Activated naive CD4-positive, alpha-beta T cell treated with anti-CD3 and anti-CD28 coated beads, Interleukin-2, amount 50 U/mL, for 24 hours (primary cell): ENCODE data around the gene PSMD10.

Experiments
- H3K27ac Mint-ChIP-seq: one replicate; pipeline ENCODE4 v1.8.0; 2021; ENCODE audit warnings: mild to moderate bottlenecking, mixed read lengths
- H3K27me3 Mint-ChIP-seq: one replicate; pipeline ENCODE4 v1.8.0; 2021; ENCODE audit warnings: mixed read lengths
- H3K36me3 Mint-ChIP-seq: one replicate; pipeline ENCODE4 v1.8.0; 2021; ENCODE audit warnings: mixed read lengths
- H3K4me1 Mint-ChIP-seq: one replicate; pipeline ENCODE4 v1.8.0; 2021; ENCODE audit warnings: mixed read lengths
- H3K4me3 Mint-ChIP-seq: one replicate; pipeline ENCODE4 v1.8.0; 2021; ENCODE audit warnings: mild to moderate bottlenecking, mixed read lengths
- H3K9me3 Mint-ChIP-seq: one replicate; pipeline ENCODE4 v1.8.0; 2021; ENCODE audit warnings: mixed read lengths

PSMD10 gene

GRCh38 chrX:108091878-108092291 is 543 bp upstream of the PSMD10 start:
- H3K4me1 Mint-ChIP-seq = peaks cover 21% of the 10 kb centered on the region
- no peak overlapping the region for H3K4me3 Mint-ChIP-seq
- no peaks in the 10 kb centered on the region for H3K9me3 Mint-ChIP-seq
- no peak overlapping the region for H3K27ac Mint-ChIP-seq
- no peaks in the 10 kb centered on the region for H3K27me3 Mint-ChIP-seq
- H3K36me3 Mint-ChIP-seq = no peaks in the 10 kb centered on the region

- H3K27me3 Mint-ChIP-seq = no peaks in the 10 kb centered on the region
- no peaks in the 10 kb centered on the region for H3K9me3 Mint-ChIP-seq
- peaks cover 21% of the 10 kb centered on the region for H3K4me1 Mint-ChIP-seq
- H3K27ac Mint-ChIP-seq = no peak overlapping the region
- no peaks in the 10 kb centered on the region for H3K36me3 Mint-ChIP-seq
- no peak overlapping the region for H3K4me3 Mint-ChIP-seq
Observed at GRCh38 chrX:108090491-108091263, 665 bp downstream of the PSMD10 start.

GRCh38 chrX:108088511-108088910 is 2.8 kb downstream of the PSMD10 start:
- H3K4me3 Mint-ChIP-seq = no peak overlapping the region

GRCh38 chrX:108087792-108088191 is 3.5 kb downstream of the PSMD10 start:
- H3K27ac Mint-ChIP-seq = no peak overlapping the region
- peaks cover 3% of the 10 kb centered on the region for H3K36me3 Mint-ChIP-seq
- H3K4me1 Mint-ChIP-seq = peaks cover 12% of the 10 kb centered on the region
- no peaks in the 10 kb centered on the region for H3K9me3 Mint-ChIP-seq
- H3K27me3 Mint-ChIP-seq = no peaks in the 10 kb centered on the region
- H3K4me3 Mint-ChIP-seq = no peak overlapping the region

More at GRCh38 chrX:108088511-108088910, 2.8 kb downstream of the PSMD10 start:
- Mint-ChIP-seq H3K4me1 (peaks cover 18% of the 10 kb centered on the region), H3K9me3 (no peaks in the 10 kb centered on the region), H3K36me3 (peaks cover 3% of the 10 kb centered on the region), H3K27me3 (no peaks in the 10 kb centered on the region), H3K27ac (no peak overlapping the region)

- Mint-ChIP-seq H3K4me1 (no peaks in the 10 kb centered on the region), H3K27ac (no peak overlapping the region), H3K36me3 (peaks cover 5% of the 10 kb centered on the region), H3K4me3 (no peak overlapping the region), H3K27me3 (no peaks in the 10 kb centered on the region), H3K9me3 (no peaks in the 10 kb centered on the region)
Observed at GRCh38 chrX:108081110-108081509, 10.2 kb downstream of the PSMD10 start.

- peaks cover 6% of the 10 kb centered on the region for H3K36me3 Mint-ChIP-seq
- no peaks in the 10 kb centered on the region for H3K9me3 Mint-ChIP-seq
- peaks cover 10% of the 10 kb centered on the region for H3K4me1 Mint-ChIP-seq
- H3K27ac Mint-ChIP-seq = no peak overlapping the region
- H3K4me3 Mint-ChIP-seq = no peak overlapping the region
- H3K27me3 Mint-ChIP-seq = no peaks in the 10 kb centered on the region
Observed at GRCh38 chrX:108072746-108073145, 18.6 kb downstream of the PSMD10 start.

- H3K36me3 Mint-ChIP-seq = peaks cover 4% of the 10 kb centered on the region
- H3K4me1 Mint-ChIP-seq = peaks cover 10% of the 10 kb centered on the region
- no peaks in the 10 kb centered on the region for H3K9me3 Mint-ChIP-seq
- no peaks in the 10 kb centered on the region for H3K27me3 Mint-ChIP-seq
- peak overlapping the region; percentile 81 for H3K27ac Mint-ChIP-seq
- peak overlapping the region; percentile 23 for H3K4me3 Mint-ChIP-seq
Observed at GRCh38 chrX:108071578-108071977, 19.8 kb downstream of the PSMD10 start.

GRCh38 chrX:108070891-108071290 is 20.5 kb downstream of the PSMD10 start:
- H3K4me3 Mint-ChIP-seq = no peak overlapping the region
- H3K4me1 Mint-ChIP-seq = peaks cover 10% of the 10 kb centered on the region
- no peaks in the 10 kb centered on the region for H3K9me3 Mint-ChIP-seq
- H3K36me3 Mint-ChIP-seq = peaks cover 4% of the 10 kb centered on the region
- H3K27me3 Mint-ChIP-seq = no peaks in the 10 kb centered on the region
- H3K27ac Mint-ChIP-seq = peak overlapping the region; percentile 17

- Mint-ChIP-seq H3K9me3 (no peaks in the 10 kb centered on the region), H3K4me1 (peaks cover 10% of the 10 kb centered on the region), H3K27ac (no peak overlapping the region), H3K4me3 (no peak overlapping the region), H3K27me3 (no peaks in the 10 kb centered on the region), H3K36me3 (no peaks in the 10 kb centered on the region)
Observed at GRCh38 chrX:108068121-108068520, 23.2 kb downstream of the PSMD10 start.

GRCh38 chrX:108064613-108065012 is 26.7 kb downstream of the PSMD10 start:
- Mint-ChIP-seq H3K36me3 (no peaks in the 10 kb centered on the region), H3K27me3 (no peaks in the 10 kb centered on the region), H3K9me3 (no peaks in the 10 kb centered on the region), H3K4me3 (no peak overlapping the region), H3K4me1 (peaks cover 3% of the 10 kb centered on the region), H3K27ac (no peak overlapping the region)

- H3K4me1 Mint-ChIP-seq = peaks cover 3% of the 10 kb centered on the region
- H3K27ac Mint-ChIP-seq = peak overlapping the region; percentile 46
- no peaks in the 10 kb centered on the region for H3K36me3 Mint-ChIP-seq
- H3K27me3 Mint-ChIP-seq = no peaks in the 10 kb centered on the region
- no peaks in the 10 kb centered on the region for H3K9me3 Mint-ChIP-seq
- no peak overlapping the region for H3K4me3 Mint-ChIP-seq
Observed at GRCh38 chrX:108064001-108064400, 27.3 kb downstream of the PSMD10 start.

- Mint-ChIP-seq H3K27ac (no peak overlapping the region), H3K9me3 (no peaks in the 10 kb centered on the region), H3K4me1 (no peaks in the 10 kb centered on the region), H3K27me3 (no peaks in the 10 kb centered on the region), H3K36me3 (peaks cover 4% of the 10 kb centered on the region), H3K4me3 (no peak overlapping the region)
Observed at GRCh38 chrX:108059801-108060200, 31.5 kb downstream of the PSMD10 start.

GRCh38 chrX:108055546-108055945 is 35.8 kb downstream of the PSMD10 start:
- Mint-ChIP-seq H3K36me3 (peaks cover 4% of the 10 kb centered on the region), H3K9me3 (no peaks in the 10 kb centered on the region), H3K27ac (no peak overlapping the region), H3K27me3 (no peaks in the 10 kb centered on the region), H3K4me3 (no peak overlapping the region), H3K4me1 (peaks cover 20% of the 10 kb centered on the region)

- Mint-ChIP-seq H3K27ac (peak overlapping the region; percentile 68), H3K4me1 (peaks cover 20% of the 10 kb centered on the region), H3K4me3 (peak overlapping the region; percentile 61), H3K9me3 (no peaks in the 10 kb centered on the region), H3K27me3 (no peaks in the 10 kb centered on the region), H3K36me3 (peaks cover 2% of the 10 kb centered on the region)
Observed at GRCh38 chrX:108053218-108053617, 38.1 kb downstream of the PSMD10 start.

GRCh38 chrX:108049649-108050048 is 41.7 kb downstream of the PSMD10 start:
- peaks cover 3% of the 10 kb centered on the region for H3K36me3 Mint-ChIP-seq
- H3K27me3 Mint-ChIP-seq = no peaks in the 10 kb centered on the region
- no peak overlapping the region for H3K4me3 Mint-ChIP-seq
- H3K4me1 Mint-ChIP-seq = peaks cover 29% of the 10 kb centered on the region
- no peak overlapping the region for H3K27ac Mint-ChIP-seq
- no peaks in the 10 kb centered on the region for H3K9me3 Mint-ChIP-seq

- Mint-ChIP-seq H3K27ac (no peak within 1 kb of the TSS), H3K36me3 (peaks cover 9% of the 10 kb centered on the region), H3K27me3 (no peaks in the 10 kb centered on the region), H3K9me3 (no peaks in the 10 kb centered on the region), H3K4me1 (peaks cover 35% of the 10 kb centered on the region), H3K4me3 (no peak within 1 kb of the TSS)
Observed at GRCh38 chrX:108044554-108045256, 46.6 kb downstream of the PSMD10 start, which contains the start of gene VSIG1. Gene VSIG1 (plus strand): TSS chrX:108045065. CDS start chrX:108045131, 66 bp downstream.
